Breast epithelium (tissue), 4 donors: Measurements from ENCODE around the gene CEP290. TPM values are rescaled to one million over a fixed set of nuclear protein-coding genes. Genes with fewer than 3 reads are reported as not detected.

Experiments
- DNase-seq, 2 donors: peaks; one replicate each; pipeline ENCODE4 v3.0.0-alpha.2; 2019; ENCODE audit warnings: low spot score in 2 of 2
- H3K27ac ChIP-seq, 2 donors: fragments of 200-600 bp; sonication (generic) in 1 of 2; one replicate each; pipeline ENCODE4 v1.5.1; 2016 to 2019; ENCODE audit warnings: mild to moderate bottlenecking in 1 of 2
- H3K27me3 ChIP-seq, 2 donors: fragments of 200-600 bp; sonication (generic) in 1 of 2; one replicate each; pipeline versions ENCODE4 v1.5.1 to v1.6.0; 2017 to 2019; ENCODE audit warnings: control low read depth in 1 of 2, mild to moderate bottlenecking in 1 of 2
- H3K36me3 ChIP-seq: fragments of 200-600 bp; one replicate; pipeline ENCODE4 v1.5.1; 2019
- H3K4me1 ChIP-seq, 2 donors: fragments of 200-600 bp; sonication (generic); one replicate each; pipeline ENCODE4 v1.5.1; 2016 to 2019; ENCODE audit warnings: control low read depth in 1 of 2
- H3K4me3 ChIP-seq, 3 donors: fragments of 200-600 bp; sonication (generic); 1 replicate in 2 of 3; 2 replicates in 1 of 3; pipeline ENCODE4 v1.5.1; 2016 to 2019; ENCODE audit warnings: mild to moderate bottlenecking in 3 of 3, moderate library complexity in 2 of 3
- H3K9me3 ChIP-seq, 2 donors: fragments of 200-600 bp; sonication (generic) in 1 of 2; one replicate each; pipeline ENCODE4 v1.5.1; 2016 to 2019; ENCODE audit warnings: control low read depth in 1 of 2
- CTCF ChIP-seq, 3 donors: fragments of 450-650 bp; IDR thresholded peaks; one replicate each; pipeline ENCODE4 v1.5.1; 2016 to 2017; ENCODE audit warnings: antibody characterized with exemption in 3 of 3, mild to moderate bottlenecking in 3 of 3, moderate library complexity in 3 of 3
- POLR2A ChIP-seq: fragments of 450-650 bp; IDR thresholded peaks from one replicate; pipeline ENCODE4 v1.6.1; 2016; ENCODE audit warnings: antibody characterized with exemption, mild to moderate bottlenecking, moderate library complexity
- POLR2AphosphoS5 ChIP-seq, 3 donors: sonication (generic); formaldehyde crosslinking; IDR thresholded peaks; one replicate each; pipeline ENCODE4 v1.6.1; 2017; ENCODE audit warnings: antibody characterized with exemption in 3 of 3
- intact Hi-C: fragments of 100-400 bp; cut with DNase I; formaldehyde crosslinking; loops from one replicate; pipeline ENCODE4 v1.15.1; 2023; ENCODE audit warnings: low total_unique reads
- total RNA-seq, 3 donors: library from RNA; depleted of rRNA; stranded (reverse); fragments of >200 nt; gene quantifications; one replicate each; pipeline ENCODE4 v1.1.0, GENCODE V29; 2016

CEP290 gene
- total RNA-seq, 3 donors from 2014 or later: 16.6 to 27.1 (median 24.6) TPM

GRCh38 chr12:88185279-88185678 is 43.4 kb upstream of the CEP290 start:
- intact Hi-C loops: no loop called here
- TF ChIP-seq POLR2AphosphoS5 (IDR thresholded peaks at IDR 0.05): no peak
- TF ChIP-seq POLR2A: no peak
- TF ChIP-seq CTCF (IDR thresholded peaks at IDR 0.05): no peak
- Histone ChIP-seq H3K9me3 (peaks cover 0 to 16% of the 10 kb centered on the region in 2 donors), H3K36me3 (no peaks in the 10 kb centered on the region), H3K4me1 (no peaks in the 10 kb centered on the region), H3K4me3 (no peak overlapping the region), H3K27ac (no peak overlapping the region), H3K27me3 (no peaks in the 10 kb centered on the region)
- no peak for DNase-seq

DNA sequence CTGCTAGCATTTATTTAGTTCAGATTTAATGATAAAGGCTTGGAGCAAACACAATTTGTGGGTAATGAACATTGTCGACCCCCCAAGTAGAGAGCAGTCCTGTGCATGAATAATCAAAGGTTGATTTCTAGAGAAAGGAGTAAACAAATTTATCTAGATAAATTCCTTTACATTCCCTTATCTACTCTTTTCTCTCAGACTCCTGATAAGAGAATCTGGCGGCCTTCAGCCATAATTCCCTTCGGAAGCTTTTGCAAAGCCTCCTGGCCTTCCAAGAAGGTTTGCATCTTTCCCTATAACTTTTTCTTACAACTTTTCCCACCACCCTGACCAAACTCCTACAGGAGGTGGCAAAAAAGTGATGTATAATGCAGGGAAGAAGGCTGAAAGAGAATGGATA is 42.3 kb upstream of the CEP290 start:
- Histone ChIP-seq H3K27me3 (no peaks in the 10 kb centered on the region), H3K36me3 (no peaks in the 10 kb centered on the region), H3K4me1 (no peaks in the 10 kb centered on the region), H3K4me3 (no peak overlapping the region), H3K27ac (no peak overlapping the region), H3K9me3 (peaks cover 0 to 16% of the 10 kb centered on the region in 2 donors)
- intact Hi-C loops: no loop called here
- TF ChIP-seq POLR2A: no peak
- no peak for TF ChIP-seq POLR2AphosphoS5 (IDR thresholded peaks at IDR 0.05)
- TF ChIP-seq CTCF (IDR thresholded peaks at IDR 0.05): no peak
- DNase-seq: no peak

- intact Hi-C loops: no loop called here
- no peak for DNase-seq
- no peak overlapping the region for H3K27ac ChIP-seq
- no peak overlapping the region for H3K4me3 ChIP-seq
- TF ChIP-seq CTCF (IDR thresholded peaks at IDR 0.05): no peak
- no peak for TF ChIP-seq POLR2A
- no peak for TF ChIP-seq POLR2AphosphoS5 (IDR thresholded peaks at IDR 0.05)
- no peaks in the 10 kb centered on the region for H3K4me1 ChIP-seq
- H3K9me3 ChIP-seq: peaks cover 0 to 16% of the 10 kb centered on the region in 2 donors
- no peaks in the 10 kb centered on the region for H3K27me3 ChIP-seq
- no peaks in the 10 kb centered on the region for H3K36me3 ChIP-seq
Measured at GRCh38 chr12:88182416-88182815, 40.5 kb upstream of the CEP290 start.

DNA sequence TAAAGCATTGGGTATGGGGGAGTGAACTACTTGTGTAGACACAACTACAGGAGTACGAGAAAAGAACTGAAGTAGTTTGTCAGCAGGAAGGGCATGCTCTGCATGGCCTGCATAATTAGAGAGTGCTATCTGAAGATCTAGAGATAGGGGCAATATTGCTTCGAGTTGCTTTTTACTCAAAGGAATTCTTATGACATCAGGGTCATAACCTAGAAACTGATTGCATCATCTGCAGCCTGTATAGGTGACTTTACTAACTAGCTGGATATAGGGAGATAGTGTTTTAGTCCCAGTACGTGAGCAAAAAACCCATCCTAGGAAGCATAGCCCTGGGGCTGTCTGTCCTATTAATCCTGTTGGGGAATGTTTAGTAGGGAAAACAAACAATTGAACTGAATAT is 40.0 kb upstream of the CEP290 start:
- DNase-seq: no peak
- H3K36me3 ChIP-seq: no peaks in the 10 kb centered on the region
- H3K27ac ChIP-seq: no peak overlapping the region
- no peak overlapping the region for H3K4me3 ChIP-seq
- intact Hi-C loops: no loop called here
- H3K27me3 ChIP-seq: no peaks in the 10 kb centered on the region
- H3K9me3 ChIP-seq: peaks cover 0 to 16% of the 10 kb centered on the region in 2 donors
- no peak for TF ChIP-seq POLR2AphosphoS5 (IDR thresholded peaks at IDR 0.05)
- TF ChIP-seq CTCF (IDR thresholded peaks at IDR 0.05): no peak
- no peak for TF ChIP-seq POLR2A
- H3K4me1 ChIP-seq: no peaks in the 10 kb centered on the region

DNA sequence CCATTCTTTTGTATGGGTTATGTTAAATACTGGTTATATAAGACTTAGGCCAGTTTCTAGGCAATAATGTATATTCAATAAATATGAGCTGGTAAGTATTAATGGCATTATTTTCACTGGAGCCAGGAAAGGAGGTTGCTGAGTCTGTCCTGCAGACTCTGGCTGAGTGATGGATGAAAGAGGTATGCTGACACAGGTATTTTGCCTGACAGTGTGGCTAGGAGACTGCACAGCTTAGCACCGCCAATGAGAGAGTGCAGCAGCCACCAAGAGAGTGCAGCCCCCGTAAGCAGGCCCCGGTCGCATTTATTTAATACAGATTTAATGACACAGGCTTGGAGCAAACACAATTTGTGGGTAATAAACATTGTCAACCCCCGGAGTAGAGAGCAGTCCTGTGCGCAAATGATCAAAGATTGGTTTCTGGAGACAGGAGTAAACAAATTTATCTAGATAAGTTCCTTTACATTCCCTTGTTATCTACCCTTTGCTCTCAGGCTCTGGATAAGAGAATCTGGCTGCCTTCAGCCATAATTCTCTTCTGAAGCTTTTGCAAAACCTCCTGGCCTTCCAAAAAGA is 37.6 kb upstream of the CEP290 start:
- intact Hi-C loops: no loop called here
- H3K9me3 ChIP-seq: peaks cover 0 to 11% of the 10 kb centered on the region in 2 donors

More for the DNA sequence above, 37.6 kb upstream of the CEP290 start:
- Histone ChIP-seq H3K4me1 (no peaks in the 10 kb centered on the region), H3K4me3 (no peak overlapping the region), H3K27me3 (no peaks in the 10 kb centered on the region), H3K27ac (no peak overlapping the region), H3K36me3 (no peaks in the 10 kb centered on the region)
- DNase-seq: no peak
- no peak for TF ChIP-seq POLR2A
- no peak for TF ChIP-seq POLR2AphosphoS5 (IDR thresholded peaks at IDR 0.05)
- TF ChIP-seq CTCF (IDR thresholded peaks at IDR 0.05): no peak
